CD8-positive, alpha-beta memory T cell (primary cell): ENCODE results near the gene FGFBP2. TPM values are rescaled to one million over a fixed set of nuclear protein-coding genes. Genes with fewer than 3 reads are reported as not detected.

ENCODE experiments used
- CTCF ChIA-PET: fragments of 350-600 bp; sonication (Branson Sonifier 250); formaldehyde crosslinking; loops from one replicate; lab custom pipeline; 2021; ENCODE audit warnings: antibody characterized with exemption; lab: Charles Lee
- POLR2A ChIA-PET: fragments of 350-600 bp; sonication (Branson Sonifier 250); formaldehyde crosslinking; loops from one replicate; lab custom pipeline; 2021; ENCODE audit warnings: antibody characterized with exemption; lab: Charles Lee
- DNase-seq, 5 donors: peaks; one replicate each; pipeline versions ENCODE4 v3.0.0 to v3.0.0-alpha.2; 2020 to 2022; ENCODE audit warnings: mixed read lengths in 1 of 5
- H3K27ac ChIP-seq: one replicate; pipeline ENCODE4 v1.7.0; 2013; ENCODE audit warnings: low read depth, mild to moderate bottlenecking, low read length, moderate library complexity
- H3K27me3 ChIP-seq: 2 replicates; pipeline ENCODE4 v1.7.0; 2013; ENCODE audit warnings: low read length, mild to moderate bottlenecking; ENCODE audit not compliant: insufficient read depth, poor library complexity, severe bottlenecking
- H3K36me3 ChIP-seq: 2 replicates; pipeline ENCODE4 v1.7.0; 2013; ENCODE audit warnings: mild to moderate bottlenecking, low read length, moderate library complexity; ENCODE audit not compliant: insufficient read depth
- H3K4me1 ChIP-seq: 2 replicates; pipeline ENCODE4 v1.7.0; 2013; ENCODE audit warnings: mild to moderate bottlenecking, low read length, moderate library complexity; ENCODE audit not compliant: insufficient read depth
- H3K4me3 ChIP-seq: 2 replicates; pipeline ENCODE4 v1.7.0; 2013; ENCODE audit warnings: mild to moderate bottlenecking, low read length
- H3K9me3 ChIP-seq: 2 replicates; pipeline ENCODE4 v1.7.0; 2013; ENCODE audit warnings: mild to moderate bottlenecking, low read length
- H3K27ac Mint-ChIP-seq, 8 donors: one replicate each; pipeline ENCODE4 v1.8.0; 2020 to 2021; ENCODE audit warnings: mixed read lengths in 8 of 8, mild to moderate bottlenecking in 6 of 8, inconsistent platforms in 3 of 8, moderate library complexity in 3 of 8
- H3K27me3 Mint-ChIP-seq, 2 donors: one replicate each; pipeline ENCODE4 v1.8.0; 2020 to 2021; ENCODE audit warnings: mixed read lengths in 2 of 2, mild to moderate bottlenecking in 1 of 2, moderate library complexity in 1 of 2
- H3K36me3 Mint-ChIP-seq, 3 donors: one replicate each; pipeline ENCODE4 v1.8.0; 2020 to 2021; ENCODE audit warnings: mixed read lengths in 3 of 3, inconsistent platforms in 1 of 3, mild to moderate bottlenecking in 1 of 3
- H3K4me1 Mint-ChIP-seq, 3 donors: one replicate each; pipeline ENCODE4 v1.8.0; 2020 to 2021; ENCODE audit warnings: mixed read lengths in 3 of 3, inconsistent platforms in 1 of 3, mild to moderate bottlenecking in 1 of 3
- H3K4me3 Mint-ChIP-seq, 7 donors: one replicate each; pipeline ENCODE4 v1.8.0; 2020 to 2021; ENCODE audit warnings: mixed read lengths in 7 of 7, mild to moderate bottlenecking in 6 of 7, moderate library complexity in 4 of 7, inconsistent platforms in 2 of 7
- H3K9me3 Mint-ChIP-seq, 5 donors: one replicate each; pipeline ENCODE4 v1.8.0; 2020 to 2022; ENCODE audit warnings: mixed read lengths in 5 of 5, mild to moderate bottlenecking in 3 of 5, moderate library complexity in 2 of 5, inconsistent platforms in 1 of 5
- polyA plus RNA-seq: library from polyadenylated mRNA; unstranded; fragments of 300-500 nt; fragmentation: Illumina TruSeq; gene quantifications from one replicate; pipeline ENCODE4 v1.2.3, GENCODE V29; 2021
- total RNA-seq, 2 experiments: library from RNA; stranded (reverse); gene quantifications; one replicate each; pipeline ENCODE4 v1.2.3, GENCODE V29; 2021

The FGFBP2 gene
- total and polyA plus RNA-seq, 3 experiments from 2014 or later: 3.5 to 99.3 (median 3.5) TPM

DNA sequence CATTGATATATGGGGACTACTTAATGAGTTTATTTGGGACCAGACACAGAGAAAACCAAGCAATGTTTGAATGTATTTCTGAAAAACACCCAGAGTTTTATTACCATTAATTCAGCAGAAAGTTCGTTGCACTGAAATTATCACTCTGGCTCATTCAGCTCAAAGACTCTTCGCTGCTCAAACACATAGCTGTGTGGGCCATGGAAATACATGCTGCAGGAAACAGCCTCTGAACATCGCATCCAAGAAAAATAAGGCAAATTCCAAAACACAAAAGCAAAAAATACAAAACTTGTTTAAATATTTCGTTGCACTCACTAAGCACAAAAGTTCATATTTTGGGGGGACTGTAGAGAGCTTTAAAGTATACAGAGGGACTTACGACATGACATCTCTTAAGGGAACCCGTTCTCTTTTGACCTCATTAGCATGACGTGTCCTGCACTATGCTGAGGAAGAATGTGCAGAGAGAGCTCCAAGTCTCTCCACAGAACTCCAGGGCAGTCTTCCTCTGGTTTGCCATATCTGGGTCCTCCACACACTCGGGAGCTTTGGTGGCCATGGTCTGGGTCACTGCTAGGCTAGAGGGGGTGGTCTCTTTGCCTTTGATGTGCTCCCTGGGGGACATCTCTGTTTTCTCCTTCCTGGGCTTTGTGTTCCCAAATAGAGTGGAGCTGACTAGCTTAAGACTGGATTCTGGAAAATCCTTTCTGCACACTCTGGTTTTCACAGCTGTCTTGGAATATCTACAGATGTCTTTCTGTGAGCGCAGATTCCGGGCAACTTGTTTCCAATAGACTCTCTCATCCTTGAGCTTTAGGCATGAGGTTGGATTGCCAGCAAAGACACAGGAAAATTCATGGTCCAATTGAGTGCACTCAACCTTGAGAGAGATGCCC is 27.2 kb downstream of the FGFBP2 start:
- Mint-ChIP-seq H3K4me3 (no peak overlapping the region), H3K27me3 (peaks cover 9 to 45% of the 10 kb centered on the region in 2 donors), H3K9me3 (no peaks in the 10 kb centered on the region), H3K36me3 (no peaks in the 10 kb centered on the region), H3K27ac (no peak overlapping the region), H3K4me1 (no peaks in the 10 kb centered on the region)
- H3K27me3 ChIP-seq: no peaks in the 10 kb centered on the region
- no peaks in the 10 kb centered on the region for H3K4me1 ChIP-seq
- no peak overlapping the region for H3K4me3 ChIP-seq
- no peak overlapping the region for H3K27ac ChIP-seq
- H3K9me3 ChIP-seq: no peaks in the 10 kb centered on the region
- DNase-seq: no peak
- no peaks in the 10 kb centered on the region for H3K36me3 ChIP-seq
- ChIA-PET POLR2A (no interaction called here), CTCF (interaction anchor here (1.1 to 1.7 kb wide), 2 partner anchors 19 to 130 kb away, joined by 3 read pairs; no protein-coding TSS in a partner anchor)

- POLR2A ChIA-PET: no interaction called here
- peak overlapping the region in 1 of 8 donors; percentile 18 for H3K27ac Mint-ChIP-seq
- H3K9me3 ChIP-seq: no peaks in the 10 kb centered on the region
- H3K27ac ChIP-seq: no peak overlapping the region
- peaks cover 7 to 44% of the 10 kb centered on the region in 2 donors for H3K27me3 Mint-ChIP-seq
- DNase-seq: no peak
- H3K9me3 Mint-ChIP-seq: no peaks in the 10 kb centered on the region
- no peaks in the 10 kb centered on the region for H3K27me3 ChIP-seq
- no peaks in the 10 kb centered on the region for H3K4me1 ChIP-seq
- CTCF ChIA-PET: interaction anchor here (0.9 kb wide), 1 partner anchor 22 kb away, joined by 3 read pairs; no protein-coding TSS in a partner anchor
- no peaks in the 10 kb centered on the region for H3K4me1 Mint-ChIP-seq
- no peaks in the 10 kb centered on the region for H3K36me3 ChIP-seq
- H3K4me3 ChIP-seq: no peak overlapping the region
- H3K4me3 Mint-ChIP-seq: no peak overlapping the region
- H3K36me3 Mint-ChIP-seq: no peaks in the 10 kb centered on the region
Observed at GRCh38 chr4:15934259-15934658, 28.7 kb downstream of the FGFBP2 start.

DNA sequence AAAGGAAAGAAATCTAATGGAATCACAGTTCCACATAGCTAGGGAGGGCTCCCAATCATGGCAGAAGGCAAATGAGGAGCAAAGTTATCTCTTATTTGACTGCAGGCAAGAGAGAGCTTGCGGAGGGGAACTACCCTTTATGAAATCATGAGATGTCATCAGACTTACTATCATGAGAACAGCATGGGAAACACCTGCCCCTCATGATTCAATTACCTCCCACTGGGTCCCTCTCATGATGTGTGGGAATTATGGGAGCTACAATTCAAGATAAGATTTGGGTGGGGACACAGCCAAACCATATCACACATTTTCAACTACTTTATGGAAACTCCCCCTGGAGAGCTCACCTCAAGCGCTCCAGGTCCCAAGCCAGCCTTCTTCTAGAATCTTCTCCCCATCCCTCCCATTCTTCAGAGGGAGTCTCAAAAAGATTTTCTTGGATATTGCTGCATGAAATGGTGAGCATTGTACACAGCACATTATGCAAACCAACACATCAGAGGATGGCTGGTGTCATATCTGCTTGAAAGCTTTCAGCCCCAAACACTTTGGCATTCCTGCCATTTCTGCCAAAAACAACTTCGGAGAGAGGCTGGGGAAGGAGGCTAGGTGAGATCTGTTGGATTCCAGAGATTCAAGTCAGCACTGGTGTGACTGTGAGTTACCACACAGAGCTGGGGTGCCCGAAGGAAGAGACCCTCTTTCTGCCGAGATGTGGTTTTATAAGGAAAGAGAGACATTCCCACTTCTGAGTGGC is 31.3 kb downstream of the FGFBP2 start:
- no peaks in the 10 kb centered on the region for H3K4me1 ChIP-seq
- H3K4me3 ChIP-seq: no peak overlapping the region
- DNase-seq: no peak
- ChIA-PET POLR2A (no interaction called here), CTCF (no interaction called here)
- H3K9me3 ChIP-seq: no peaks in the 10 kb centered on the region
- H3K27me3 ChIP-seq: no peaks in the 10 kb centered on the region
- H3K27me3 Mint-ChIP-seq: peaks cover 7 to 36% of the 10 kb centered on the region in 2 donors
- H3K27ac Mint-ChIP-seq: no peak overlapping the region
- no peaks in the 10 kb centered on the region for H3K36me3 ChIP-seq
- no peaks in the 10 kb centered on the region for H3K36me3 Mint-ChIP-seq
- no peaks in the 10 kb centered on the region for H3K9me3 Mint-ChIP-seq
- H3K4me3 Mint-ChIP-seq: no peak overlapping the region
- no peak overlapping the region for H3K27ac ChIP-seq
- no peaks in the 10 kb centered on the region for H3K4me1 Mint-ChIP-seq

GRCh38 chr4:15930314-15930713 is 32.7 kb downstream of the FGFBP2 start:
- no peaks in the 10 kb centered on the region for H3K9me3 ChIP-seq
- no peaks in the 10 kb centered on the region for H3K27me3 ChIP-seq
- no peak for DNase-seq
- CTCF ChIA-PET: no interaction called here
- Mint-ChIP-seq H3K27ac (no peak overlapping the region), H3K4me3 (no peak overlapping the region), H3K9me3 (no peaks in the 10 kb centered on the region), H3K27me3 (peaks cover 7 to 39% of the 10 kb centered on the region in 2 donors), H3K36me3 (no peaks in the 10 kb centered on the region), H3K4me1 (no peaks in the 10 kb centered on the region)
- no peak overlapping the region for H3K4me3 ChIP-seq
- POLR2A ChIA-PET: no interaction called here
- H3K36me3 ChIP-seq: no peaks in the 10 kb centered on the region
- no peaks in the 10 kb centered on the region for H3K4me1 ChIP-seq
- H3K27ac ChIP-seq: no peak overlapping the region

GRCh38 chr4:15929540-15929939 is 33.4 kb downstream of the FGFBP2 start:
- Histone ChIP-seq H3K9me3 (no peaks in the 10 kb centered on the region), H3K4me1 (no peaks in the 10 kb centered on the region), H3K36me3 (no peaks in the 10 kb centered on the region), H3K4me3 (no peak overlapping the region), H3K27ac (no peak overlapping the region), H3K27me3 (no peaks in the 10 kb centered on the region)
- no peak overlapping the region for H3K4me3 Mint-ChIP-seq
- DNase-seq: no peak
- H3K27me3 Mint-ChIP-seq: peaks cover 7 to 35% of the 10 kb centered on the region in 2 donors
- ChIA-PET CTCF (no interaction called here), POLR2A (no interaction called here)
- H3K27ac Mint-ChIP-seq: no peak overlapping the region
- no peaks in the 10 kb centered on the region for H3K36me3 Mint-ChIP-seq
- H3K9me3 Mint-ChIP-seq: no peaks in the 10 kb centered on the region
- no peaks in the 10 kb centered on the region for H3K4me1 Mint-ChIP-seq

DNA sequence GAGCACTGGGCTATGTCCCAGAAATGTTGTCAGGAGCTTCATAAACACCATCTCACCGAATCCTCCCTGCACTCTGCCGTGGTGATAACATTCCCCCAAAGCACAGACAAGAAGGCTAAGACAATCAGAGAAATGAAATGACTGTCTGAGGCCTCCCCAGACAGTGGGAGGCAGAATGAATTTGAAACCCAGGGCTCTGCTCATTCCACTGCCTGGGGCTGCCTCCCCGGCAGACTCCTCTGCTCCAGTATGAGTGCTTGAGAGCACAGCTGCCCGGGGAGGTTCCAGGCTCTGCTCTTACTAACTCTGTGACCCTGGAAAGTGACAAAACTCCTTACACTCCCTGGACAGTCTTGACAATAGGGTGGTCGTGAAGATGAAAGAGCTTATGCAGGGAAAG is 34.1 kb downstream of the FGFBP2 start:
- Mint-ChIP-seq H3K36me3 (no peaks in the 10 kb centered on the region), H3K4me3 (no peak overlapping the region), H3K27me3 (peaks cover 4 to 35% of the 10 kb centered on the region in 2 donors), H3K9me3 (no peaks in the 10 kb centered on the region), H3K27ac (peak overlapping the region in 1 of 8 donors; percentile 29), H3K4me1 (no peaks in the 10 kb centered on the region)
- H3K27ac ChIP-seq: no peak overlapping the region
- CTCF ChIA-PET: no interaction called here
- no peaks in the 10 kb centered on the region for H3K36me3 ChIP-seq
- H3K9me3 ChIP-seq: no peaks in the 10 kb centered on the region
- no peaks in the 10 kb centered on the region for H3K4me1 ChIP-seq
- H3K27me3 ChIP-seq: no peaks in the 10 kb centered on the region
- no peak overlapping the region for H3K4me3 ChIP-seq
- DNase-seq: no peak
- POLR2A ChIA-PET: no interaction called here

DNA sequence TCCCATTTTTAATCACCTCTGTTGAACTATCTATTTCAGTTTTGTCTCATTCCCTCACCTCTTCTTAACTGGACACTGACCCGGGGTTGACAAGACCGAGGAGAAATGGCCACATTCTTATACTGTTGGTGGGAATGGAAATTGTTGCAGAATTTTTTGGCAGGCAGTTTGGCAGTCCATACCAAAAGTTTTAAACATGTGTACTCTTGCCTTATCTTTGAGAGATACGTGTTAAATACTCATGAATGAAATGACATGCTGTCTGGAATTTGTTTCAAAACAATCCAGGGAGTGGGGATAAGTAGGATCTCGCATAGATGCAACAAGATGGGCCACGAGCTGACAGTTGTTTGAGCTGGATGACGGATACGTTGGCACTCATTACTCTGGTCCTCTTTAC is 36.5 kb downstream of the FGFBP2 start:
- Histone ChIP-seq H3K4me1 (no peaks in the 10 kb centered on the region), H3K27ac (no peak overlapping the region), H3K4me3 (no peak overlapping the region), H3K9me3 (no peaks in the 10 kb centered on the region), H3K27me3 (no peaks in the 10 kb centered on the region), H3K36me3 (no peaks in the 10 kb centered on the region)
- POLR2A ChIA-PET: no interaction called here
- Mint-ChIP-seq H3K27me3 (peaks cover 4 to 32% of the 10 kb centered on the region in 2 donors), H3K27ac (no peak overlapping the region), H3K4me1 (no peaks in the 10 kb centered on the region), H3K4me3 (no peak overlapping the region), H3K9me3 (no peaks in the 10 kb centered on the region), H3K36me3 (no peaks in the 10 kb centered on the region)
- DNase-seq: no peak
- CTCF ChIA-PET: no interaction called here

DNA sequence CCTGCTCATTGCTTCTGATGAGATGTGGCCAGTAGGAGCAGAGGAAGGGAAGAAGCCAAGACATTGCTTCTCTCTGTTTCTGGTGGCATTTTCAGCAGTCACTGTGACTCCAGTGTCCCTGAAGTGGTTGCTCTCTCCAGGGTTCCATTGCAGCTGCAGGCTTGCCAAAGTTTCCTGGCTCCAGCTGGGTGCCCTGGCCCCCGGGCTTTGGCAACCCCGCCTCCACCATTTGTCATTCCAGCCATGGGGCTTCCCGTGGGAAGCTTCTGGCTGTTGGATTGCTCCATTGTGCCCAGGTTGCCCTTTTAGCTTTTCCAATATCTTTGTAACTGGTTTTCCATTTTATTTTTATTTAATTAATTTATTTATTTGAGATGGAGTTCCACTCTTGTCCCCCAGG is 37.1 kb downstream of the FGFBP2 start:
- H3K4me3 ChIP-seq: no peak overlapping the region
- H3K27ac Mint-ChIP-seq: no peak overlapping the region

More for the DNA sequence above, 37.1 kb downstream of the FGFBP2 start:
- Mint-ChIP-seq H3K36me3 (no peaks in the 10 kb centered on the region), H3K27me3 (peaks cover 4 to 26% of the 10 kb centered on the region in 2 donors), H3K4me3 (no peak overlapping the region), H3K4me1 (no peaks in the 10 kb centered on the region), H3K9me3 (no peaks in the 10 kb centered on the region)
- Histone ChIP-seq H3K9me3 (no peaks in the 10 kb centered on the region), H3K36me3 (no peaks in the 10 kb centered on the region), H3K27me3 (no peaks in the 10 kb centered on the region), H3K4me1 (no peaks in the 10 kb centered on the region), H3K27ac (no peak overlapping the region)
- CTCF ChIA-PET: interaction anchor here (0.5 kb wide), 1 partner anchor 992 kb away, joined by 3 read pairs; no protein-coding TSS in a partner anchor
- POLR2A ChIA-PET: no interaction called here
- no peak for DNase-seq
